Amniotic epithelial cell (primary cell): ENCODE measurements around the gene PRRG3.
A peak's percentile ranks its signal among the peaks of the same experiment; 100 is the strongest.

ENCODE experiments used
- DNase-seq: peaks from one replicate; pipeline ENCODE4 v3.0.0-alpha.2; 2010; ENCODE audit warnings: low read depth

PRRG3 gene

DNA sequence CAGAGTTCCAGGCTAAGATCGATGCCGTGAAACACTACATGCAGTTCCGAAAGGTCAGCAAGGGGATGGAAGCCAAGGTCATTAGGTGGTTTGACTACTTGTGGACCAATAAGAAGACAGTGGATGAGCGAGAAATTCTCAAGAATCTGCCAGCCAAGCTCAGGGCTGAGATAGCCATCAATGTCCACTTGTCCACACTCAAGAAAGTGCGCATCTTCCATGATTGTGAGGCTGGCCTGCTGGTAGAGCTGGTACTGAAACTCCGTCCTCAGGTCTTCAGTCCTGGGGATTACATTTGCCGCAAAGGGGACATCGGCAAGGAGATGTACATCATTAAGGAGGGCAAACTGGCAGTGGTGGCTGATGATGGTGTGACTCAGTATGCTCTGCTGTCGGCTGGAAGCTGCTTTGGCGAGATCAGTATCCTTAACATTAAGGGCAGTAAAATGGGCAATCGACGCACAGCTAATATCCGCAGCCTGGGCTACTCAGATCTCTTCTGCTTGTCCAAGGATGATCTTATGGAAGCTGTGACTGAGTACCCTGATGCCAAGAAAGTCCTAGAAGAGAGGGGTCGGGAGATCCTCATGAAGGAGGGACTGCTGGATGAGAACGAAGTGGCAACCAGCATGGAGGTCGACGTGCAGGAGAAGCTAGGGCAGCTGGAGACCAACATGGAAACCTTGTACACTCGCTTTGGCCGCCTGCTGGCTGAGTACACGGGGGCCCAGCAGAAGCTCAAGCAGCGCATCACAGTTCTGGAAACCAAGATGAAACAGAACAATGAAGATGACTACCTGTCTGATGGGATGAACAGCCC is 48.6 kb downstream of the PRRG3 start:
- no peak for DNase-seq

DNA sequence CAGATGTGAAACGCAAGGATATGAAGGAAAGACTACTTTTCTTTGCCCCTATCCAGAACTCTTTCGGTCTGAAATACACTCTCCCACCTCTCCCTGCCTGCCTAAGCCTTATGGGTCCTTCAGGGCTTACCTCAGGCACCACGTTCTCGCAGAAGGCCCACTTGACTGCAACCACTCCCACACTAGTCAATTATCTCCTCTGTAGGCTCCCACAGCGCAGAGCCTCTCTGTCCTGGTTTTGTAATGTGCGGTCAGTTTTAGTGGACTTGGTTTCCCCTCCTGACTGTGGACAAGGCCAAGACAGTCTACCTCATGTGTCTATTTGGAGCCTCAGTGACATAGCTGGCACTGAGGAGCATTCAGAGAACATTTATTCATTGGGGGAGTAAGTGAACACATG is 50.4 kb downstream of the PRRG3 start:
- DNase-seq = no peak

DNA sequence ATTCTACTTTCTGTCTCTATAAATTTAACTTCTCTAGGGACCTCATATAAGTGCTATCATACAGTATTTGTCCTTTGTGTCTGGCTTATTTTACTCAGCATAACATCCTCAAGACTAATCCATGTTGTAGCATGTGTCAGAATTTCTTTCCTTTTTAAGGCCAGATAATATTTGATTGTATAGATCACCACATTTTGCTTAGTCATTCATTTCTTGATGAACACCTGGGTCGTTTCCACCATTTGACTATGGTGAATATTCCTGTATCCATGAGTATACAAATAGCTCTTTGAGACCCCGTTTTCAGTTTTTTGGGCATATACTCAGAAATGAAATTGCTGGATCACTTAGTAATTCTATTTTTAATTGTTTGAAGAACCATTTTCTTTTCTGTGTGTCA is 51.2 kb downstream of the PRRG3 start:
- DNase-seq = no peak

DNA sequence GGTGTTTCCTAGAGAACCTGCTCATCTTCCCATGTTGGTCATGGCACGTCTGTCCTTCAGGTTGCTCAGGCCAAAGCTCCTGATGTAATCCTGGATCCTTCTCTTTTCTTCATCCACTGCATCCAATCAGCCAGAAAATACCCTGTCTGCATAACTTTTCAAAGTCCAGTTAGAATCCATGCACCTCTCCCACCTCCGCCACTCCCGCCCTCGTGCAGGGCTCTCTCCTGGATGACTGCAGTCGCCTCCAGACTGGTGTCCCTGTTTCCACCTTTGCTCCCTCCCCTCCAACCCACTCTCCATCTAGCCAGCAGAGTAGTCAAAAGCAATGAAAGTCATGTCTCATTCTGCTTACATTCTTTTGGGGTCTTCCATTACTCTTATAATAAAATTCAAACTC is 55.3 kb downstream of the PRRG3 start:
- no peak for DNase-seq

DNA sequence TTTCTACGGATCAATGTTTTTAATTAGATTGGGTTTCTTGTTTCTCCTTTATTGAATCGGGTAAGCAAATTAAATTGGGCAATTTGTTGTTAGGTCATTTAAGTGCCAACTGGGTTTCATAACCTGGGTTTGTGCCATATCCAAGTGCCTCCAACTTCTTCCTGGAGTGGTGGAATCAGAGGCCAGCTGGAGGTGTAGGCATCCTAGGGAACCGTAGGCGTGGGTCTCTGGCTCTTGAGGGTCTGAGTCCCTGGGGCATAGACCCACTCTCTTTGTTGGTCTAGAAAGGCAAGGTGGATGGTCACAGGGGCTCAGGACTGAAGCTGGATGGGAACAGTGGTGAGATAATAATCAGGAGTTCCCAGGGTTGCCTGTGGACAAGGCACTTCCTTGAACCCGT is 57.6 kb downstream of the PRRG3 start:
- no peak for DNase-seq

DNA sequence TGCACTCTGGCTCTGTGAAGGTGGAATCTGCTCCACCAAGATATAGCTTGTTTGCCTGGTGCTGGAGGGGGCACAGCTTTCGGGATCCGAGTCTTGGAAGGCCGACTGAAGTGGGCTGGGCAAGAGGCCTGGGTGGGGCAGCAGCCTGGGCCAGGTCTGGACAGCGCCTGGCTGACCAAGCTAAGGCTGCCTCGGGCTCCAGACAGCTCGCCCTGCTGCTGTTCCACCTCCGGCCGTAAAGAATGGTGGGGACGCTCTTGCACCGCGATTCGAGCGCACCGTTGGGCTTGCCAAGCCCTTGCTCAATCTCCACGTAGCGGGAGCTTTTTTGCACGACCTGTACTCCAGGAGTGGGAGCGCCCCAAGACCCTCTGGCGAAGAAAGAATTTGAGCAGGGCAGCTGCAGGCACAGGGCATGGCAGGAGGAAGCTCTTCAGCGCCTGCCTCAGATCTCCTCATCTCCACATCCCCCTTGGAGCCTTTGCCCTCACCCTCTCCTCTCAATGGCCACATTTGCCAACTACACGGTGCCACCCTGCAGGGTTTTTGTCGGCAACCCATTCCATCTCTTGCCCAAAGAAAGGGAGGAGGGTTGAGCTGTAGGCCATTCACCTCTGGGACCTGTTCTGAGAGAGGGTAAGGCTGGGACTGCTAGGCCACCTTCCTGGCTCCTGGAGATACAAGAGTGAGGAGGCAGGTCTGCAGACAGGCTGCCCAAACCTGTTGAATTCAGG is 58.2 kb downstream of the PRRG3 start:
- peak; percentile 27 for DNase-seq

DNA sequence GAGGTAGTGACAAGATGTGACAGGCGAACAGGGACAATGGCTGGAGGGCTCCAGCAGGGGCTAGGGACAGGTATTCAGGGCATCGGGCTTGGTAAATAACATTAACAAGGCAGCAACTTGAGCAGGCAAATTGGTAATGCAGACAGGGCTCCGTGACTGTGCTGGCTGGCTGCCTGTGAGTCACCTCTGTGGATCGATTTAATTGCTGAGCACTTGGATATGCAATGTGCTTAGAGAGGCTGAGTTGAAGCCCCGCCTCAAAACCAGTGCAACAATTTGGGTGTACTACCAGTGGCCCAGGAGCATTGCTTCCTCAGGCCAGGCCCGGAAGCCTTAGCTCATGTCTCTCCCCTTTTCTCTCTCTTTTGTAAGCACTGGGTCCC is 58.8 kb downstream of the PRRG3 start:
- DNase-seq = no peak

DNA sequence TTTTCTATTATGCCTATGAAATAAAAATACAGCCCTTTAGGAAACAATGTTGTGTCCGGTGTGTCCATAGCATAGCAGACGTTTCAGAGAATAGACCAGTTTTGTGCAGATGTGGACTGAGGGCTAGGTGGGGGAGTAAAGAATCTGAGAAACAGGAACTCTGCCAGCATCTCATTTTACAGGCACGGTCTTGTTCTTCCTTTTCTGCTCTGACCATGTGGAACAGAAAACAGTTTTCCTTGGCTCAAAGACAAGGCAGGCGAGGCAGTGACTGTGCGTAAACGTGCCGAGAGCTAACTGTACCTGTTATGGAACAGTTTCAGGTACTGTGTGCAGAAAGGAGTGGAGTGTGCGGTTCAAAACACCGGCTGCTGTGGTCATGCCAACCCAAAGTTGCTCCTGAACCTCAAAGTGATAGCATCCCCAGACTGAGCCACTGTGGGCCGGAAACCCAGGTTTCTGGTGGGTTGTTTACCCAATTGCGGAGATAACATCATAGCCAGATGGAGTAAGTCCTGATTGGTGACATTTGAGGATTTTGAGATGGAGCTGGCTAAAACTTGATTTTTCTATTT is 59.5 kb downstream of the PRRG3 start:
- no peak for DNase-seq
